ENCODE measurements around the gene MX2. TPM values are rescaled to one million over a fixed set of nuclear protein-coding genes. Genes with fewer than 3 reads are reported as not detected.

Gene MX2
- total RNA-seq, 1 experiment from 2014 or later = 56.7 TPM

DNA sequence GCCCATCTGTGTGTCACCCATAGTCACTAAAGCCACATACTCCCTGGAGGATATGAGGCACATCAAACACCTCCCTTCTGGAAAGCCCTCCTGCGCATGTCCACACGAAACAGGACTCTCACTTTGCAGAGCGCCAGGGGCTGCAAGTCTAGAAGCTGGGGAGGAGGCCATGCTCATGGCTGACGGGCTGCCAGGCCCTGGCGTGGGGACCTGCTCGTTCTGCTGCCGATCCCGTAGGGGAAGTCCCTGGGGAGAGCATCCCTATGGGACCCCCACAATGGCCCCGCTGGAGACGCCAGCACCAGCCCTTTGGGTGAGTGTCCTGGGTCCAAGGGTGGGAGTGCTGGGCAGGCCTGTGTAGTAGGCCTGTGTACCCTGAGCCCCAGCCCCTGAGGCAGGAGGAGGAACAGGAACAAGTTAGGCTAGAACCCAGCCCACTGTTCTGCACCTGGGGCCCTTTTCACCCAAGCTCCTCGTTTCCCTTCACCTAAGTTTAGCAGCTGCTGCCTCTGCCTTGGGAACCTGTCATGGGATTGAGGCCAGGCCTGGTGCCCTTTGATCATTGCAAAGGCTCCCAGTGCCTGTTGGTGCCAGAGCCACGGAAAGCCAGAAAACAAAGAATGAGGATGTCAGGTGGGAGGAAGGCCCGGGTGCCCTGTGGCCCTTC lies 35.3 kb upstream of the MX2 start:
- Histone ChIP-seq H3K36me3 (ENCODE audit: control insufficient read depth, insufficient read depth, low read length) (no peaks in the 10 kb centered on the region), H3K27me3 (ENCODE audit: control insufficient read depth, insufficient read depth, low read length) (no peaks in the 10 kb centered on the region), H3K27ac (ENCODE audit: low read length) (no peak overlapping the region), H3K4me3 (ENCODE audit: low read depth in 2 of 2, low read length in 2 of 2) (no peak overlapping the region), H3K4me1 (ENCODE audit: control insufficient read depth, insufficient read depth, low read length) (no peaks in the 10 kb centered on the region), H3K9me3 (ENCODE audit: control insufficient read depth, insufficient read depth, low read depth, low read length) (no peaks in the 10 kb centered on the region)
- in situ Hi-C loops (cut with HindIII; ENCODE audit: low pct_unique_long_range_greater_than_20kb, low sequenced_read_pairs) (no loop called here), intact Hi-C loops (cut with micrococcal nuclease; ENCODE audit: unreplicated experiment) (no loop called here)
- no TSS peak for BruUV-seq (replicated peaks)
- DNase-seq (ENCODE audit: low read depth, low spot score) = no peak
- CTCF ChIA-PET = interaction anchor here (0.7 kb wide), 1 partner anchor 433 kb away, joined by 3 read pairs; no protein-coding TSS in a partner anchor
- POLR2A ChIA-PET = no interaction called here
- TF ChIP-seq POLR2AphosphoS5 (IDR thresholded peaks at IDR 0.05; ENCODE audit: low read depth, low read length) (no peak), SIN3A (IDR thresholded peaks at IDR 0.05; ENCODE audit: borderline replicate concordance, insufficient read depth, low read depth, low read length) (no peak), TCF7L2 (IDR thresholded peaks at IDR 0.05; ENCODE audit: low read depth, low read length) (no peak)
- TF ChIP-seq, protein P1, sequence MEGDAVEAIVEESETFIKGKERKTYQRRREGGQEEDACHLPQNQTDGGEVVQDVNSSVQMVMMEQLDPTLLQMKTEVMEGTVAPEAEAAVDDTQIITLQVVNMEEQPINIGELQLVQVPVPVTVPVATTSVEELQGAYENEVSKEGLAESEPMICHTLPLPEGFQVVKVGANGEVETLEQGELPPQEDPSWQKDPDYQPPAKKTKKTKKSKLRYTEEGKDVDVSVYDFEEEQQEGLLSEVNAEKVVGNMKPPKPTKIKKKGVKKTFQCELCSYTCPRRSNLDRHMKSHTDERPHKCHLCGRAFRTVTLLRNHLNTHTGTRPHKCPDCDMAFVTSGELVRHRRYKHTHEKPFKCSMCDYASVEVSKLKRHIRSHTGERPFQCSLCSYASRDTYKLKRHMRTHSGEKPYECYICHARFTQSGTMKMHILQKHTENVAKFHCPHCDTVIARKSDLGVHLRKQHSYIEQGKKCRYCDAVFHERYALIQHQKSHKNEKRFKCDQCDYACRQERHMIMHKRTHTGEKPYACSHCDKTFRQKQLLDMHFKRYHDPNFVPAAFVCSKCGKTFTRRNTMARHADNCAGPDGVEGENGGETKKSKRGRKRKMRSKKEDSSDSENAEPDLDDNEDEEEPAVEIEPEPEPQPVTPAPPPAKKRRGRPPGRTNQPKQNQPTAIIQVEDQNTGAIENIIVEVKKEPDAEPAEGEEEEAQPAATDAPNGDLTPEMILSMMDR (IDR thresholded peaks at IDR 0.05) = no peak
- TF ChIP-seq, protein P2, sequence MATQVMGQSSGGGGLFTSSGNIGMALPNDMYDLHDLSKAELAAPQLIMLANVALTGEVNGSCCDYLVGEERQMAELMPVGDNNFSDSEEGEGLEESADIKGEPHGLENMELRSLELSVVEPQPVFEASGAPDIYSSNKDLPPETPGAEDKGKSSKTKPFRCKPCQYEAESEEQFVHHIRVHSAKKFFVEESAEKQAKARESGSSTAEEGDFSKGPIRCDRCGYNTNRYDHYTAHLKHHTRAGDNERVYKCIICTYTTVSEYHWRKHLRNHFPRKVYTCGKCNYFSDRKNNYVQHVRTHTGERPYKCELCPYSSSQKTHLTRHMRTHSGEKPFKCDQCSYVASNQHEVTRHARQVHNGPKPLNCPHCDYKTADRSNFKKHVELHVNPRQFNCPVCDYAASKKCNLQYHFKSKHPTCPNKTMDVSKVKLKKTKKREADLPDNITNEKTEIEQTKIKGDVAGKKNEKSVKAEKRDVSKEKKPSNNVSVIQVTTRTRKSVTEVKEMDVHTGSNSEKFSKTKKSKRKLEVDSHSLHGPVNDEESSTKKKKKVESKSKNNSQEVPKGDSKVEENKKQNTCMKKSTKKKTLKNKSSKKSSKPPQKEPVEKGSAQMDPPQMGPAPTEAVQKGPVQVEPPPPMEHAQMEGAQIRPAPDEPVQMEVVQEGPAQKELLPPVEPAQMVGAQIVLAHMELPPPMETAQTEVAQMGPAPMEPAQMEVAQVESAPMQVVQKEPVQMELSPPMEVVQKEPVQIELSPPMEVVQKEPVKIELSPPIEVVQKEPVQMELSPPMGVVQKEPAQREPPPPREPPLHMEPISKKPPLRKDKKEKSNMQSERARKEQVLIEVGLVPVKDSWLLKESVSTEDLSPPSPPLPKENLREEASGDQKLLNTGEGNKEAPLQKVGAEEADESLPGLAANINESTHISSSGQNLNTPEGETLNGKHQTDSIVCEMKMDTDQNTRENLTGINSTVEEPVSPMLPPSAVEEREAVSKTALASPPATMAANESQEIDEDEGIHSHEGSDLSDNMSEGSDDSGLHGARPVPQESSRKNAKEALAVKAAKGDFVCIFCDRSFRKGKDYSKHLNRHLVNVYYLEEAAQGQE (IDR thresholded peaks at IDR 0.05; ENCODE audit: insufficient read depth in 1 of 2, low read depth in 2 of 2, low read length in 1 of 2) = no peak
- ATAC-seq = no peak

DNA sequence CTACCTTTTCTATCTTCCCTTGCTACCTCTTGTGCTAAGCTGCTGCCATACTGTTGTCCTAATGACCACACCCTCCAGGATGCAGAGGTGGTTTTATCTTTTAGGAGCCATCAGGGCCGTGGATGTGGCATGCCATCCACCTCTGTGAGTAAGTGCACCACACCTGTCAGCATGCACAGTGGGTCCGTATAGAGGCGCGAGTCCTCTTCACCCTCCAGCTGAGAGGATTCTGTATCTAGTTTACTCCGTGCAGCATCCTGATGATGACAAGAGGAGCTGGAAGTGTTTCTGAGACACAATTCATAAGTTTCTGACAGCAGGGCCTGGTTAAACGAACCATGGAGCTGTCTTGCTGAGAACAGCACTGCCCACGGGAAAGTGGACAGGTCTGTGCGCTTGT lies 34.1 kb upstream of the MX2 start:
- Histone ChIP-seq H3K27ac (ENCODE audit: low read length) (no peak overlapping the region), H3K27me3 (ENCODE audit: control insufficient read depth, insufficient read depth, low read length) (no peaks in the 10 kb centered on the region), H3K9me3 (ENCODE audit: control insufficient read depth, insufficient read depth, low read depth, low read length) (no peaks in the 10 kb centered on the region), H3K4me1 (ENCODE audit: control insufficient read depth, insufficient read depth, low read length) (no peaks in the 10 kb centered on the region), H3K4me3 (ENCODE audit: low read depth in 2 of 2, low read length in 2 of 2) (no peak overlapping the region), H3K36me3 (ENCODE audit: control insufficient read depth, insufficient read depth, low read length) (no peaks in the 10 kb centered on the region)
- ATAC-seq (no peak), DNase-seq (ENCODE audit: low read depth, low spot score) (no peak)
- ChIA-PET CTCF (no interaction called here), POLR2A (no interaction called here)
- intact Hi-C loops (cut with micrococcal nuclease; ENCODE audit: unreplicated experiment) = no loop called here
- TF ChIP-seq, protein P1 (IDR thresholded peaks at IDR 0.05) = no peak
- TF ChIP-seq, protein P2 (IDR thresholded peaks at IDR 0.05; ENCODE audit: insufficient read depth in 1 of 2, low read depth in 2 of 2, low read length in 1 of 2) = no peak
- TF ChIP-seq POLR2AphosphoS5 (IDR thresholded peaks at IDR 0.05; ENCODE audit: low read depth, low read length) (no peak), TCF7L2 (IDR thresholded peaks at IDR 0.05; ENCODE audit: low read depth, low read length) (no peak), SIN3A (IDR thresholded peaks at IDR 0.05; ENCODE audit: borderline replicate concordance, insufficient read depth, low read depth, low read length) (no peak)
- BruUV-seq (replicated peaks) = no TSS peak
- in situ Hi-C loops (cut with HindIII; ENCODE audit: low pct_unique_long_range_greater_than_20kb, low sequenced_read_pairs) = no loop called here
